DND-41 (cell line): ENCODE data around the gene TMEM154.

Experiments used
- EZH2 ChIP-seq: IDR thresholded peaks from 3 replicates; pipeline ENCODE4 v1.6.1; 2012; ENCODE audit warnings: borderline replicate concordance, low read depth, mild to moderate bottlenecking, moderate library complexity, low read length, inconsistent platforms; ENCODE audit not compliant: severe bottlenecking
- TF ChIP-seq, protein P1 (sequence below): IDR thresholded peaks from 2 replicates; pipeline ENCODE4 v1.5.1; 2012; ENCODE audit warnings: borderline replicate concordance, low read length, moderate library complexity, mild to moderate bottlenecking; ENCODE audit not compliant: poor library complexity, severe bottlenecking; ENCODE audit errors: extremely low read depth

- TF ChIP-seq, protein P1, sequence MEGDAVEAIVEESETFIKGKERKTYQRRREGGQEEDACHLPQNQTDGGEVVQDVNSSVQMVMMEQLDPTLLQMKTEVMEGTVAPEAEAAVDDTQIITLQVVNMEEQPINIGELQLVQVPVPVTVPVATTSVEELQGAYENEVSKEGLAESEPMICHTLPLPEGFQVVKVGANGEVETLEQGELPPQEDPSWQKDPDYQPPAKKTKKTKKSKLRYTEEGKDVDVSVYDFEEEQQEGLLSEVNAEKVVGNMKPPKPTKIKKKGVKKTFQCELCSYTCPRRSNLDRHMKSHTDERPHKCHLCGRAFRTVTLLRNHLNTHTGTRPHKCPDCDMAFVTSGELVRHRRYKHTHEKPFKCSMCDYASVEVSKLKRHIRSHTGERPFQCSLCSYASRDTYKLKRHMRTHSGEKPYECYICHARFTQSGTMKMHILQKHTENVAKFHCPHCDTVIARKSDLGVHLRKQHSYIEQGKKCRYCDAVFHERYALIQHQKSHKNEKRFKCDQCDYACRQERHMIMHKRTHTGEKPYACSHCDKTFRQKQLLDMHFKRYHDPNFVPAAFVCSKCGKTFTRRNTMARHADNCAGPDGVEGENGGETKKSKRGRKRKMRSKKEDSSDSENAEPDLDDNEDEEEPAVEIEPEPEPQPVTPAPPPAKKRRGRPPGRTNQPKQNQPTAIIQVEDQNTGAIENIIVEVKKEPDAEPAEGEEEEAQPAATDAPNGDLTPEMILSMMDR: no peak
- no peak for TF ChIP-seq EZH2
These were observed 6.7 kb upstream of the TMEM154 start for GRCh38 chr4:152686452-152687013.
